Suprapubic skin (tissue), 4 donors: ENCODE results near the gene MAST4.

Experiments used
- CTCF ChIP-seq, 2 donors: fragments of 200-600 bp in 1 of 2; fragments of 450-650 bp in 1 of 2; sonication (generic) in 1 of 2; IDR thresholded peaks; one replicate each; pipeline ENCODE4 v1.5.1; 2016 to 2019; ENCODE audit warnings: antibody characterized with exemption in 2 of 2, mild to moderate bottlenecking in 1 of 2, moderate library complexity in 1 of 2
- EP300 ChIP-seq: sonication (generic); formaldehyde crosslinking; IDR thresholded peaks from one replicate; pipeline ENCODE4 v1.6.1; 2017; ENCODE audit warnings: antibody characterized with exemption
- POLR2A ChIP-seq, 2 donors: fragments of 450-650 bp; IDR thresholded peaks; one replicate each; pipeline ENCODE4 v1.6.1; 2017; ENCODE audit warnings: antibody characterized with exemption in 2 of 2, mild to moderate bottlenecking in 2 of 2, moderate library complexity in 2 of 2
- POLR2AphosphoS5 ChIP-seq, 3 donors: sonication (generic); formaldehyde crosslinking; IDR thresholded peaks; one replicate each; pipeline ENCODE4 v1.6.1; 2017; ENCODE audit warnings: antibody characterized with exemption in 3 of 3

- TF ChIP-seq CTCF (IDR thresholded peaks at IDR 0.05) (no peak), POLR2A (IDR thresholded peaks at IDR 0.05) (no peak), POLR2AphosphoS5 (IDR thresholded peaks at IDR 0.05) (no peak), EP300 (no peak)
These were observed 117.8 kb downstream of the MAST4 start for GRCh38 chr5:66713998-66714397.
